OCI-LY1 (cell line): ENCODE data around the gene TANK.

Experiments
- H2AFZ ChIP-seq: fragments of 200-600 bp; sonication (generic), shearing (Covaris generic); 2 replicates; pipeline ENCODE4 v1.6.0; 2014; ENCODE audit warnings: antibody characterized with exemption, mild to moderate bottlenecking, low read length
- H3F3A ChIP-seq: fragments of 200-600 bp; sonication (generic), shearing (Covaris generic); 2 replicates; pipeline ENCODE4 v1.6.0; 2014; ENCODE audit warnings: mild to moderate bottlenecking, antibody characterized with exemption, low read length, moderate library complexity; ENCODE audit not compliant: insufficient read depth
- H3K27ac ChIP-seq: fragments of 200-600 bp; sonication (generic); 2 replicates; pipeline ENCODE4 v1.5.1; 2014; ENCODE audit warnings: low read length, mixed run types, mild to moderate bottlenecking, low read depth; ENCODE audit not compliant: poor library complexity, severe bottlenecking
- H3K27me3 ChIP-seq: fragments of 200-600 bp; sonication (generic); 2 replicates; pipeline ENCODE4 v1.6.0; 2014; ENCODE audit warnings: antibody characterized with exemption, mild to moderate bottlenecking, low read length, moderate library complexity; ENCODE audit not compliant: insufficient read depth
- H3K36me3 ChIP-seq: fragments of 200-600 bp; sonication (generic); 2 replicates; pipeline ENCODE4 v1.6.1; 2014; ENCODE audit warnings: mild to moderate bottlenecking, antibody characterized with exemption, low read length, moderate library complexity, mixed read lengths; ENCODE audit not compliant: insufficient read depth
- H3K4me1 ChIP-seq: fragments of 200-600 bp; sonication (generic); 2 replicates; pipeline ENCODE4 v1.5.1; 2014; ENCODE audit warnings: mild to moderate bottlenecking, low read length, moderate library complexity; ENCODE audit not compliant: insufficient read depth, severe bottlenecking
- H3K4me2 ChIP-seq: fragments of 200-600 bp; sonication (generic), shearing (Covaris generic); 2 replicates; pipeline ENCODE4 v1.6.1; 2014; ENCODE audit warnings: low read length
- H3K4me3 ChIP-seq: fragments of 200-600 bp; sonication (generic); 2 replicates; pipeline ENCODE4 v1.5.1; 2014; ENCODE audit warnings: low read length, low read depth, mild to moderate bottlenecking, mixed read lengths; ENCODE audit not compliant: poor library complexity, severe bottlenecking
- H3K79me2 ChIP-seq: fragments of 200-600 bp; shearing (Covaris generic); 2 replicates; pipeline ENCODE4 v1.6.1; 2016; ENCODE audit warnings: mixed run types, low read length, mixed read lengths; ENCODE audit not compliant: insufficient read depth
- H3K9ac ChIP-seq: fragments of 200-600 bp; sonication (generic), shearing (Covaris generic); 2 replicates; pipeline ENCODE4 v1.6.1; 2014; ENCODE audit warnings: mild to moderate bottlenecking, low read length, mixed read lengths
- H3K9me2 ChIP-seq: fragments of 200-600 bp; sonication (generic), shearing (Covaris generic); 2 replicates; pipeline ENCODE4 v1.6.1; 2014; ENCODE audit warnings: low read depth, mild to moderate bottlenecking, low read length, mixed read lengths
- H3K9me3 ChIP-seq: fragments of 200-600 bp; shearing (Covaris generic); 2 replicates; pipeline ENCODE4 v1.6.1; 2014; ENCODE audit warnings: low read length, mixed read lengths
- H4K20me1 ChIP-seq: fragments of 200-600 bp; sonication (generic), shearing (Covaris generic); 2 replicates; pipeline ENCODE4 v1.6.0; 2016; ENCODE audit warnings: mild to moderate bottlenecking, low read length; ENCODE audit not compliant: insufficient read depth
- EZH2 ChIP-seq: fragments of 200-600 bp; sonication (generic), shearing (Covaris generic); IDR thresholded peaks from 2 replicates; pipeline ENCODE4 v1.8.0; 2017; ENCODE audit warnings: borderline replicate concordance, mixed run types, mild to moderate bottlenecking, antibody characterized with exemption, low read length, moderate library complexity, mixed read lengths
- TF ChIP-seq, protein P1 (sequence below): fragments of 200-600 bp; sonication (generic), shearing (Covaris generic); IDR thresholded peaks from 2 replicates; pipeline ENCODE4 v1.5.1; 2017; ENCODE audit warnings: mild to moderate bottlenecking, antibody characterized with exemption, low read length, moderate library complexity, mixed read lengths

TANK gene

DNA sequence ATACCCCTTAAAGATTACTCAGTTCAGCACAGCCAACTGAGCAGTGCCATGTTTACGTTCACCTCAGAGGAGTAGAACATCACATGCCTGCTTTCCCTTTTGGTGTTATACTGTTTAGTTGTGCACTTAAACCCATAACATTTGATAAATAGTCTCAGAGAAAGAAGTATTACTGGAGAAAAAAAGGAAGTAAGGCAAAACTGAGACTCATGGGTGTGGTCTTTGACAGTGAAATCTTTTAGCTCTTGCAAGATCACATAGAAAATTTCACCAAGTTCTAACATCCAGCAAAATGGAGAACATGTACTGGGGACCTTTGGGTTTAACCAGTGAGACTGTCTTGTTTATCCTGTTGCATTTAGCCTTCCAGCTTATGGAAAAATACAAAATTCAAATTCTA is 5.6 kb downstream of the TANK start:
- H3K4me1 ChIP-seq = peaks cover 21% of the 10 kb centered on the region
- no peak overlapping the region for H3K27ac ChIP-seq
- H3K36me3 ChIP-seq = peaks cover 36% of the 10 kb centered on the region; the same call in 1 of the 2 replicates
- peaks cover 31% of the 10 kb centered on the region for H3K79me2 ChIP-seq
- no peaks in the 10 kb centered on the region for H4K20me1 ChIP-seq
- H3K9me2 ChIP-seq = no peaks in the 10 kb centered on the region
- no peak overlapping the region for H3K4me3 ChIP-seq
- H2AFZ ChIP-seq = no peak overlapping the region
- no peaks in the 10 kb centered on the region for H3K27me3 ChIP-seq
- TF ChIP-seq EZH2 = no peak
- TF ChIP-seq, protein P1, sequence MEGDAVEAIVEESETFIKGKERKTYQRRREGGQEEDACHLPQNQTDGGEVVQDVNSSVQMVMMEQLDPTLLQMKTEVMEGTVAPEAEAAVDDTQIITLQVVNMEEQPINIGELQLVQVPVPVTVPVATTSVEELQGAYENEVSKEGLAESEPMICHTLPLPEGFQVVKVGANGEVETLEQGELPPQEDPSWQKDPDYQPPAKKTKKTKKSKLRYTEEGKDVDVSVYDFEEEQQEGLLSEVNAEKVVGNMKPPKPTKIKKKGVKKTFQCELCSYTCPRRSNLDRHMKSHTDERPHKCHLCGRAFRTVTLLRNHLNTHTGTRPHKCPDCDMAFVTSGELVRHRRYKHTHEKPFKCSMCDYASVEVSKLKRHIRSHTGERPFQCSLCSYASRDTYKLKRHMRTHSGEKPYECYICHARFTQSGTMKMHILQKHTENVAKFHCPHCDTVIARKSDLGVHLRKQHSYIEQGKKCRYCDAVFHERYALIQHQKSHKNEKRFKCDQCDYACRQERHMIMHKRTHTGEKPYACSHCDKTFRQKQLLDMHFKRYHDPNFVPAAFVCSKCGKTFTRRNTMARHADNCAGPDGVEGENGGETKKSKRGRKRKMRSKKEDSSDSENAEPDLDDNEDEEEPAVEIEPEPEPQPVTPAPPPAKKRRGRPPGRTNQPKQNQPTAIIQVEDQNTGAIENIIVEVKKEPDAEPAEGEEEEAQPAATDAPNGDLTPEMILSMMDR = no peak
- H3K9me3 ChIP-seq = no peaks in the 10 kb centered on the region
- no peaks in the 10 kb centered on the region for H3F3A ChIP-seq
- H3K4me2 ChIP-seq = no peak overlapping the region
- H3K9ac ChIP-seq = no peak overlapping the region

DNA sequence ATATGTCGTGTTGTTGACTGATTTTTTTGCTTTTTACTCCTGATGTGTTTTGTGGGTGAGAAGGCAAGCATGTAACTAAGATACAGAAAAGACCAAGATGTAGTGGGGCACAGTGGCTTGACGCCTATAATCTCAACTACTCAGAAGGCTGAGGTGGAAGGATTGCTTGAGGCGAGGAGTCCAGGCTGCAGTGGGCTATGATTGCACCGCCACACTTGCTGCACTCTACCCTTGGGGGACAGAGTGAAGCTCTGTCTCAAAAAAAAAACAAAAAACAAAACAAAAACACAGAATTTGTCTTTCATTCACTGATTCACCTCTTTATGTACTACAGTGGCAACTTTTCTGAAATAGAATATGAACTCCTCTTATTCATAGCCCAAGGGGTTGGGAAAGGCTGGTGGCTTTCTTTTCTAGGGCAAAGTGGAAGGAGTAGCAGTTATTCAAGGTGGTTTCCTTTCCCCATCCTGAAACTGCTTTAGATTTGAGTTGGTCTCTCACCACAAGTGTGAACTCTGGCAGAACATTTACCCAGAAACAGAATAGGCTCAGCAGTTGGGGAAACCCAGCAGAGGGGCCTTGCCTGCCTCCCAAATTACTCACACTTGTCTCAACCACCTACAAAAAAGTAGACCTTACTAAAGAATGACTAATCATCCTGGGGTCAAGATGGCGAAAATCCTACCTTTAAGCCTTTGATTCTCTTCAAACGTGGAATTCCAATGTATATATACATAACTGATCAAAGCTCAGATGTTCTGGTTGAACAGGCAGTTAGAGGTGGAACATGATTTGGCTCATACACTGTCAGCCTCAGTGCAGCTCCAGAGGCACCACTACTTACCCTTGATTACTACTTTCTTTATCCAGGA is 6.5 kb downstream of the TANK start:
- Histone ChIP-seq H3K4me1 (peaks cover 14% of the 10 kb centered on the region), H3K27ac (no peak overlapping the region), H3K4me2 (no peak overlapping the region), H3F3A (no peaks in the 10 kb centered on the region), H3K9me3 (no peaks in the 10 kb centered on the region), H3K36me3 (peaks cover 34% of the 10 kb centered on the region; the same call in 1 of the 2 replicates), H4K20me1 (no peaks in the 10 kb centered on the region), H3K9ac (no peak overlapping the region), H3K27me3 (no peaks in the 10 kb centered on the region), H3K79me2 (peaks cover 22% of the 10 kb centered on the region), H3K4me3 (no peak overlapping the region), H2AFZ (no peak overlapping the region), H3K9me2 (no peaks in the 10 kb centered on the region)
- no peak for TF ChIP-seq EZH2
- TF ChIP-seq, protein P1 = no peak

DNA sequence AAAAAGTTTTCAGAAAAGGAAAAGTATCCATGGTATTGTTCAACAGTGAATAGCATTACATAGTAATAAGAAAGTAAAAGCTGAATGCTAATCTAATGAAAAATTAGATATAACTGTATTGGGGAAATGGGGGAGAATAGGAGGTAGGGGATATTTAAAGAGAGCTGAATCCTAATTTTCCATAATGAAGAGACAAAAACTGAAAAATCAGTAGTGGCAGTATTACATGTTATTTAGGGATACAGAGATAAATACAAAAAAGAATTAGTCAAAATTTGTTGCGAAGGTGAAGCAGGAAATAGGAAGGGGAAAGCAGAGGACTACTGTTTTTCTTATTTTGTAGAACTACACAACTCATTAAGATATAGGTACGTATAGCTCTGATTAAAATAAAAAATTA is 9.1 kb downstream of the TANK start:
- H3K9me3 ChIP-seq = no peaks in the 10 kb centered on the region
- TF ChIP-seq, protein P1 = no peak
- TF ChIP-seq EZH2 = no peak
- H3K9me2 ChIP-seq = no peaks in the 10 kb centered on the region
- peaks cover 31% of the 10 kb centered on the region; the same call in 1 of the 2 replicates for H3K36me3 ChIP-seq
- no peaks in the 10 kb centered on the region for H3F3A ChIP-seq
- H3K9ac ChIP-seq = no peak overlapping the region
- H4K20me1 ChIP-seq = no peaks in the 10 kb centered on the region
- H3K27me3 ChIP-seq = no peaks in the 10 kb centered on the region
- no peak overlapping the region for H3K27ac ChIP-seq
- H2AFZ ChIP-seq = no peak overlapping the region
- no peak overlapping the region for H3K4me3 ChIP-seq
- no peak overlapping the region for H3K4me2 ChIP-seq
- H3K4me1 ChIP-seq = peaks cover 9% of the 10 kb centered on the region
- H3K79me2 ChIP-seq = 0 out of 2 replicates have a peak, but pooled peaks cover 6% of the 10 kb centered on the region
